Glutamatergic neuron (in vitro differentiated cells): ENCODE data around the gene CDH22. TPM values are rescaled to one million over a fixed set of nuclear protein-coding genes. Genes with fewer than 3 reads are reported as not detected.

Experiments used
- DNase-seq: peaks from one replicate; pipeline ENCODE4 v3.0.0; 2022
- H3K27ac Mint-ChIP-seq: one replicate; pipeline ENCODE4 v1.8.0; 2020; ENCODE audit warnings: mild to moderate bottlenecking, mixed read lengths, inconsistent platforms; ENCODE audit not compliant: unreplicated experiment
- H3K27me3 Mint-ChIP-seq: one replicate; pipeline ENCODE4 v1.8.0; 2020; ENCODE audit warnings: mild to moderate bottlenecking, moderate library complexity, mixed read lengths, inconsistent platforms; ENCODE audit not compliant: unreplicated experiment
- H3K36me3 Mint-ChIP-seq: one replicate; pipeline ENCODE4 v1.8.0; 2020; ENCODE audit warnings: mild to moderate bottlenecking, mixed read lengths, inconsistent platforms; ENCODE audit not compliant: unreplicated experiment
- H3K4me1 Mint-ChIP-seq: one replicate; pipeline ENCODE4 v1.8.0; 2020; ENCODE audit warnings: mild to moderate bottlenecking, low read depth, mixed read lengths, inconsistent platforms; ENCODE audit not compliant: unreplicated experiment
- H3K4me3 Mint-ChIP-seq: one replicate; pipeline ENCODE4 v1.8.0; 2020; ENCODE audit warnings: mild to moderate bottlenecking, mixed read lengths, inconsistent platforms; ENCODE audit not compliant: unreplicated experiment
- H3K9me3 Mint-ChIP-seq: one replicate; pipeline ENCODE4 v1.8.0; 2020; ENCODE audit warnings: mild to moderate bottlenecking, moderate library complexity, mixed read lengths, inconsistent platforms; ENCODE audit not compliant: unreplicated experiment
- total RNA-seq: library from RNA; stranded (reverse); fragmentation: NEBNext Ultra II Directional; extraction: Animal tissue kit (Norgen Biotek cat#: 25700); gene quantifications from one replicate; pipeline ENCODE4 v1.2.1, GENCODE V29; 2021; ENCODE audit not compliant: unreplicated experiment
- TF ChIP-seq, protein P1 (sequence below): fragments of 200-600 bp; sonication (generic); IDR thresholded peaks from one replicate; pipeline ENCODE4 v1.5.0; 2021; ENCODE audit not compliant: partially characterized antibody, unreplicated experiment

Gene CDH22
- total RNA-seq, 1 donor from 2014 or later: 7.9 TPM

DNA sequence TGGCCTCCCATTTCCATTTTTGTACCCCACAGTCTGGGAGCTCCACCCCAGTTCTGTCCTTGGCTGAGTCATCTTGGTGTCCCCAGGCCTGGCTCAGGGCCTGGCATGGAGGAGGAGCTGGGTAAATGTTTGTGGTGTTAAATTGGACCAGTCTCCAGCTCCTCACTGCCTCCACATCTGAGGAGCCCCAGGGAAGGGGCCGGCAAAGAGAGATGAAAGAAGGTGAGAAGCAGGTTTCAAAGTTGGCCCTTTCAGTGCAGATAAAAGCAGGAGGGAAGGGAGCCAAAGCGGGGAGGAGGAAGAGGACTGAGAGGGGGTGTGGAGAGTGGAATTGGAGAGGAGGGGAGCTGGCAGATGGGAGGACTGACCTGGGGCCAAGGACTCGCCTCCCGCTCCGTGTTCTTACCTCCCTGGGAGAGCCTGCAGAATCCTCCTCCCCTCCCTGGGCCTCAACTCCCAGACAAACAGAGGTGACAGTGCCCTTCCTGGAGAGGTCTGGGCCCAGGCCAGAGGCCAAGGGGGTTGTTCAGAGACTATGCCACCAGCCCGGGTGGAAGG is 101.2 kb downstream of the CDH22 start:
- H3K9me3 Mint-ChIP-seq: peaks cover 9% of the 10 kb centered on the region
- H3K4me3 Mint-ChIP-seq: no peak overlapping the region
- peaks cover 38% of the 10 kb centered on the region for H3K4me1 Mint-ChIP-seq
- TF ChIP-seq, protein P1, sequence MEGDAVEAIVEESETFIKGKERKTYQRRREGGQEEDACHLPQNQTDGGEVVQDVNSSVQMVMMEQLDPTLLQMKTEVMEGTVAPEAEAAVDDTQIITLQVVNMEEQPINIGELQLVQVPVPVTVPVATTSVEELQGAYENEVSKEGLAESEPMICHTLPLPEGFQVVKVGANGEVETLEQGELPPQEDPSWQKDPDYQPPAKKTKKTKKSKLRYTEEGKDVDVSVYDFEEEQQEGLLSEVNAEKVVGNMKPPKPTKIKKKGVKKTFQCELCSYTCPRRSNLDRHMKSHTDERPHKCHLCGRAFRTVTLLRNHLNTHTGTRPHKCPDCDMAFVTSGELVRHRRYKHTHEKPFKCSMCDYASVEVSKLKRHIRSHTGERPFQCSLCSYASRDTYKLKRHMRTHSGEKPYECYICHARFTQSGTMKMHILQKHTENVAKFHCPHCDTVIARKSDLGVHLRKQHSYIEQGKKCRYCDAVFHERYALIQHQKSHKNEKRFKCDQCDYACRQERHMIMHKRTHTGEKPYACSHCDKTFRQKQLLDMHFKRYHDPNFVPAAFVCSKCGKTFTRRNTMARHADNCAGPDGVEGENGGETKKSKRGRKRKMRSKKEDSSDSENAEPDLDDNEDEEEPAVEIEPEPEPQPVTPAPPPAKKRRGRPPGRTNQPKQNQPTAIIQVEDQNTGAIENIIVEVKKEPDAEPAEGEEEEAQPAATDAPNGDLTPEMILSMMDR: no peak
- H3K27ac Mint-ChIP-seq: no peak overlapping the region
- no peak for DNase-seq
- H3K27me3 Mint-ChIP-seq: peaks cover 14% of the 10 kb centered on the region
- H3K36me3 Mint-ChIP-seq: peaks cover 5% of the 10 kb centered on the region

DNA sequence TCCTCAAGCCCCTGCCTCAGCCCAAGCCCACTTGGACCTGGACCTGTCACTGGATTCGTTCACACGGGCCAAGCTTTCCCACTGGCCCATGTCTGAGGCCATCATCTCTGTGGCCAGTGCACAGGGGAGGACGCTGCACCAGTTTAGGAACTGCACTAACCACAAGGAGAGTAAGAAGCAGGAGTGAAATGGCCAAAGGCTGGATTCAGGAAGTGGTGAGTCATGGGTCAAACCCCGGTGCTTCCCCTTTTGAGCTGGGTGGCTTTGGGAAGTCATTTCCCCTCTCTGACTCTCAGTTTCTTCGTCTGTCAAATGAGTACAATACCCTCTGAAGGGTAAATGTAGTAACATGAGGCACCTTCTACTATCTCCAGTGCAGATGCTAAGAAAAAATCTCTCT is 102.3 kb downstream of the CDH22 start:
- H3K9me3 Mint-ChIP-seq: peaks cover 12% of the 10 kb centered on the region
- H3K27ac Mint-ChIP-seq: peak overlapping the region; percentile 76
- peaks cover 36% of the 10 kb centered on the region for H3K4me1 Mint-ChIP-seq
- TF ChIP-seq, protein P1: no peak
- no peak overlapping the region for H3K4me3 Mint-ChIP-seq
- no peak for DNase-seq
- H3K36me3 Mint-ChIP-seq: peaks cover 5% of the 10 kb centered on the region
- peaks cover 14% of the 10 kb centered on the region for H3K27me3 Mint-ChIP-seq

DNA sequence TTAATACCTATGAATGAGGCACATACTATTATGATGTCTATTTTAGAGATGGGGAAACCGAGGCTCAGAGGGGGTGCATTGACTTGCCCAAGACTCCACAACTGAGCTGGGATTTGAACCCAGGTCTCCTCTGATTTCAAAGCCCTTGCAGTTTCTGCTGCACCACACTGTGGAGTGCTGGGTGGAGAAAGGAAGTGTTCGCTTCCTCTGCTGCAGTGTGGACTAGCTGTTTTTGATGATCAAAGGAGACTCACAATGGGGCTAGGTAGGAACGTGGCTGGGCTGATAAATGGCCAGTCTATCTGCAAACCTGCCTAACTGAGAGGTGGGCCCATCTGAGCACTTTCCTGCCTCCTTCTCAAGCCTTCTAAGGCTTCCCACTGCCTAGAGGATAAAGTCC is 102.9 kb downstream of the CDH22 start:
- Mint-ChIP-seq H3K4me1 (peaks cover 36% of the 10 kb centered on the region), H3K4me3 (no peak overlapping the region), H3K9me3 (peaks cover 12% of the 10 kb centered on the region), H3K36me3 (peaks cover 5% of the 10 kb centered on the region), H3K27ac (peak overlapping the region; percentile 73), H3K27me3 (peaks cover 12% of the 10 kb centered on the region)
- TF ChIP-seq, protein P1: no peak
- no peak for DNase-seq

DNA sequence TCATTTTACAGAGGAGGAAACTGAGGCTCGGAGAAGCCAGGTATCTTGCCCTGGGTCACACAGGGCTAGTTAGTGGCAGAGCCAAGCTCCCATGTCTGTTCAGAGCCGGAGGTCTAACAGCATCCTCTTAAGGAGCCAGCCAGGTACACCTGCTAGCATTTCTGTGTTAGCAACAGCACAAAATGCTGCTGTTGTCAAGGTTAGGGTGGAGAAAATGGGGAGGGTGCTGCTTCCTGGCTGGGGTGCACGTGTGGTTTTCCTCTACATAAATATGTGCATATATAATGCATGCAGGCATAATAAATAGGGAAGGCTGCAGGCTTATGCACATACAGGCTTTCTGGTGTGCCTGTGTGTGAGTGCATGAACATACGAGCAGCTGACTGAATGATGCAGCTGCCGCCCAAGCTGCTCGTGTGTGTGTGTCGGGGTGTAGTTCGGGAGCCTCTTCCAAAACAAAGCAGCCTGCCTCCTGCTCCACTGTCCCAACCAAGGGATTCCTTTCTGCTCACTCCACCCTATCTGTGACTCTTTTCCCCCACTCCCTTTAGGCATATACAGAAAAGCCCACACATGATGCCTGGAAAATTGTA is 103.6 kb downstream of the CDH22 start:
- Mint-ChIP-seq H3K9me3 (peaks cover 13% of the 10 kb centered on the region), H3K36me3 (peaks cover 5% of the 10 kb centered on the region), H3K4me1 (peaks cover 36% of the 10 kb centered on the region), H3K27ac (peak overlapping the region; percentile 73), H3K4me3 (no peak overlapping the region), H3K27me3 (peaks cover 13% of the 10 kb centered on the region)
- DNase-seq: peak; percentile 47
- TF ChIP-seq, protein P1: no peak

DNA sequence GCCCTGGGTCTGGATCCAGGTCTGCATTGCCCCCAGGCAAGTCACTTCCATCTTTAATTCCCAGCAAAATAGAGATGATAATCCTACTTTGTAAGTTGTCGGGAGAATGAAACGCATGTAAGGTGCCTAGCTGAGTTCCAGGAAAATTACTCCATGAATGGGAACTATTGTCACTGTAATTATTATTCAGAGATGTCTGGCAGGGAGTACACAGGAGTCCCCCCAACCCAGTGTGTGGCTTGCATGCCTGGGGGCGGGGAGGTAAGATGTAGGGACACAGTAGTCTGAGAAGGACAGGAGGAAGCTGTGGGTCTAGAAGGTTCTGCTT is 104.8 kb downstream of the CDH22 start:
- Mint-ChIP-seq H3K9me3 (peaks cover 15% of the 10 kb centered on the region), H3K27ac (peak overlapping the region; percentile 23), H3K27me3 (peaks cover 10% of the 10 kb centered on the region), H3K36me3 (peaks cover 6% of the 10 kb centered on the region), H3K4me3 (peak overlapping the region; percentile 35), H3K4me1 (peaks cover 27% of the 10 kb centered on the region)
- DNase-seq: no peak
- TF ChIP-seq, protein P1: no peak
